Spleen (tissue), 7 donors: ENCODE results near the gene TRPV5.

Experiments
- POLR2A ChIP-seq, 3 donors: fragments of 450-650 bp; IDR thresholded peaks; one replicate each; pipeline ENCODE4 v1.5.1; 2017; ENCODE audit warnings: antibody characterized with exemption in 3 of 3, mild to moderate bottlenecking in 1 of 3
- TF ChIP-seq, protein P1 (sequence below), 11 experiments: fragments of 200-600 bp in 7 of 11; fragments of 450-650 bp in 4 of 11; sonication (generic) in 4 of 11; IDR thresholded peaks in 8 of 11; conservative IDR thresholded peaks in 3 of 11; 1 replicate in 7 of 11; 2 replicates in 4 of 11; pipeline versions ENCODE4 v1.4.0 to v1.8.0; 2016 to 2021; ENCODE audit warnings: antibody characterized with exemption in 11 of 11, inconsistent platforms in 4 of 11, mild to moderate bottlenecking in 1 of 11
- donor health status: DM: no; HTN: no; CAD: no; lungs with moderate emphysema.
- donor health status: DM: no; HTN: no; CAD: no.
- donor health status: DM: no; HTN: no; CAD: no.

DNA sequence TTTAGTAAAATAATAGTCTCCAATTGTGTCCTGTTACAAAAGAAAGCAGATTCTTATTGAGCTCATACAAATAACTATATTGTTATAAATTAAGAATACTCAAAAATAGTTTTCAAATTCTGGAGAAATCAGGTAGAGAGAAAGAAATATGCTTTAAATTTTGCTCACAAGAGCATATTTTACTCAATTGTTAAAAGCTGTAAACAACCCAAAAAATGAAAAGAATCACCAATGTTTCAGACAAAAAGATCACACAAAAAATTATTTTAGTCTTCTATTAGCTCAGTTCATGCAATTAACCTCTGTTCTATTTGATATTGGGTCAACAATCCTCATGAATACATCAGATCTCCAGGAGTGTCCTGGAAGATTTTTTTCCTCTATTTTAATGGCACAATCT lies 29.4 kb downstream of the TRPV5 start:
- TF ChIP-seq, protein P1, sequence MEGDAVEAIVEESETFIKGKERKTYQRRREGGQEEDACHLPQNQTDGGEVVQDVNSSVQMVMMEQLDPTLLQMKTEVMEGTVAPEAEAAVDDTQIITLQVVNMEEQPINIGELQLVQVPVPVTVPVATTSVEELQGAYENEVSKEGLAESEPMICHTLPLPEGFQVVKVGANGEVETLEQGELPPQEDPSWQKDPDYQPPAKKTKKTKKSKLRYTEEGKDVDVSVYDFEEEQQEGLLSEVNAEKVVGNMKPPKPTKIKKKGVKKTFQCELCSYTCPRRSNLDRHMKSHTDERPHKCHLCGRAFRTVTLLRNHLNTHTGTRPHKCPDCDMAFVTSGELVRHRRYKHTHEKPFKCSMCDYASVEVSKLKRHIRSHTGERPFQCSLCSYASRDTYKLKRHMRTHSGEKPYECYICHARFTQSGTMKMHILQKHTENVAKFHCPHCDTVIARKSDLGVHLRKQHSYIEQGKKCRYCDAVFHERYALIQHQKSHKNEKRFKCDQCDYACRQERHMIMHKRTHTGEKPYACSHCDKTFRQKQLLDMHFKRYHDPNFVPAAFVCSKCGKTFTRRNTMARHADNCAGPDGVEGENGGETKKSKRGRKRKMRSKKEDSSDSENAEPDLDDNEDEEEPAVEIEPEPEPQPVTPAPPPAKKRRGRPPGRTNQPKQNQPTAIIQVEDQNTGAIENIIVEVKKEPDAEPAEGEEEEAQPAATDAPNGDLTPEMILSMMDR (IDR thresholded peaks at IDR 0.05 in 8 of 11, conservative IDR thresholded peaks at IDR 0.05 in 3 of 11) = no peak
- no peak for TF ChIP-seq POLR2A (IDR thresholded peaks at IDR 0.05)
